Panc1 (cell line): ENCODE results near the gene AKAP13. TPM values are rescaled to one million over a fixed set of nuclear protein-coding genes. Genes with fewer than 3 reads are reported as not detected.

Experiments used
- ATAC-seq: fragments of 200-7000 bp; cut with Tn5 transposase; 2 replicates; pipeline ENCODE4 v1.9.1; 2020; ENCODE audit warnings: mild to moderate bottlenecking, moderate library complexity
- BruUV-seq: library from RNA; stranded (reverse); fragments of 400-500 nt; replicated peaks from 2 replicates; lab custom pipeline; 2021; lab: Mats Ljungman, UMichigan
- CTCF ChIA-PET: fragments of 300-600 bp; sonication (Branson Sonifier 250); formaldehyde crosslinking; loops from one replicate; lab custom pipeline; 2022; ENCODE audit warnings: antibody characterized with exemption; lab: Charles Lee
- POLR2A ChIA-PET: fragments of 300-600 bp; sonication (Branson Sonifier 250); formaldehyde crosslinking; loops from one replicate; lab custom pipeline; 2022; ENCODE audit warnings: antibody characterized with exemption; lab: Charles Lee
- DNase-seq: peaks from one replicate; pipeline ENCODE4 v3.0.0-alpha.2; 2010; ENCODE audit warnings: low read depth, low spot score
- H3K27ac ChIP-seq: 2 replicates; pipeline ENCODE4 v1.5.1; 2011; ENCODE audit warnings: mild to moderate bottlenecking, low read length, inconsistent platforms
- H3K27me3 ChIP-seq: fragments of 200-500 bp; sonication (Bioruptor generic); 2 replicates; pipeline ENCODE4 v1.6.0; 2014; ENCODE audit warnings: low read length, inconsistent platforms; ENCODE audit not compliant: control insufficient read depth, insufficient read depth
- H3K36me3 ChIP-seq: fragments of 200-500 bp; sonication (Bioruptor generic); 2 replicates; pipeline ENCODE4 v1.5.1; 2014; ENCODE audit warnings: inconsistent platforms, mild to moderate bottlenecking, low read length, moderate library complexity; ENCODE audit not compliant: control insufficient read depth, insufficient read depth
- H3K4me1 ChIP-seq: 2 replicates; pipeline ENCODE4 v1.5.1; 2011; ENCODE audit warnings: inconsistent platforms, mild to moderate bottlenecking, low read length, moderate library complexity; ENCODE audit not compliant: control insufficient read depth, insufficient read depth
- H3K4me3 ChIP-seq, 2 experiments: 2 replicates each; pipeline ENCODE4 v1.5.1; 2011 to 2012; ENCODE audit warnings: low read depth in 2 of 2, low read length in 2 of 2, mild to moderate bottlenecking in 2 of 2, inconsistent platforms in 1 of 2, moderate library complexity in 1 of 2
- H3K9me3 ChIP-seq: fragments of 200-500 bp; sonication (Bioruptor generic); 2 replicates; pipeline ENCODE4 v1.5.1; 2014; ENCODE audit warnings: low read depth, mild to moderate bottlenecking, inconsistent platforms, low read length, moderate library complexity; ENCODE audit not compliant: control insufficient read depth, insufficient read depth
- CTCF ChIP-seq: fragments of 450-650 bp; IDR thresholded peaks from 2 replicates; pipeline ENCODE4 v1.5.1; 2017; ENCODE audit warnings: mild to moderate bottlenecking
- POLR2AphosphoS5 ChIP-seq: IDR thresholded peaks from 2 replicates; pipeline ENCODE4 v1.6.1; 2012; ENCODE audit warnings: mild to moderate bottlenecking, low read depth, low read length, moderate library complexity
- REST ChIP-seq, 2 experiments: IDR thresholded peaks; 2 replicates each; pipeline ENCODE4 v1.6.1; 2011 to 2012; ENCODE audit warnings: low read depth in 2 of 2, control low read depth in 1 of 2, low read length in 1 of 2, mild to moderate bottlenecking in 1 of 2, moderate library complexity in 1 of 2; ENCODE audit not compliant: insufficient read depth in 1 of 2
- SIN3A ChIP-seq: IDR thresholded peaks from 2 replicates; pipeline ENCODE4 v1.6.1; 2012; ENCODE audit warnings: low read depth, mild to moderate bottlenecking, low read length, moderate library complexity, borderline replicate concordance; ENCODE audit not compliant: insufficient read depth
- TCF7L2 ChIP-seq: IDR thresholded peaks from 2 replicates; pipeline ENCODE4 v1.6.1; 2011; ENCODE audit warnings: mild to moderate bottlenecking, low read depth, low read length, inconsistent platforms
- in situ Hi-C: cut with HindIII; loops from 2 replicates; pipeline ENCODE4 v1.10.0; 2016; ENCODE audit warnings: low sequenced_read_pairs, low pct_unique_long_range_greater_than_20kb
- intact Hi-C: fragments of 100-400 bp; cut with micrococcal nuclease; formaldehyde crosslinking; loops from one replicate; pipeline ENCODE4 v1.10.0; 2022; ENCODE audit not compliant: unreplicated experiment
- total RNA-seq: library from RNA; stranded (reverse); gene quantifications from one replicate; pipeline ENCODE4 v1.2.1, GENCODE V29; 2021; ENCODE audit not compliant: unreplicated experiment

Gene AKAP13
- total RNA-seq, 1 experiment from 2014 or later, result 94.2 TPM

- in situ Hi-C loops (no loop called here), intact Hi-C loops (no loop called here)
- Histone ChIP-seq H3K4me1 (peaks cover 15% of the 10 kb centered on the region), H3K36me3 (no peaks in the 10 kb centered on the region), H3K27ac (no peak overlapping the region), H3K9me3 (no peaks in the 10 kb centered on the region), H3K27me3 (no peaks in the 10 kb centered on the region), H3K4me3 (no peak overlapping the region)
- TF ChIP-seq REST (IDR thresholded peaks at IDR 0.05; ENCODE audit: insufficient read depth in 1 of 2, low read depth in 2 of 2, low read length in 1 of 2) (no peak), TCF7L2 (no peak), POLR2AphosphoS5 (no peak), CTCF (no peak), SIN3A (no peak)
- no TSS peak for BruUV-seq
- no peak for ATAC-seq
- ChIA-PET CTCF (interaction anchor here (1.1 kb wide), 1 partner anchor 172 kb away, joined by 3 read pairs; no protein-coding TSS in a partner anchor), POLR2A (no interaction called here)
- no peak for DNase-seq
Observed at GRCh38 chr15:85503151-85503799, 122.9 kb downstream of the AKAP13 start.

- Histone ChIP-seq H3K4me1 (peaks cover 6% of the 10 kb centered on the region; the same call in 1 of the 2 replicates), H3K4me3 (no peak overlapping the region), H3K36me3 (no peaks in the 10 kb centered on the region), H3K27ac (no peak overlapping the region), H3K27me3 (no peaks in the 10 kb centered on the region), H3K9me3 (no peaks in the 10 kb centered on the region)
- TSS peak; percentile 8 for BruUV-seq
- ATAC-seq (peak; percentile 78; the same call in 1 of the 2 replicates), DNase-seq (no peak)
- ChIA-PET POLR2A (no interaction called here), CTCF (interaction anchor here (0.6 to 1.2 kb wide), 5 partner anchors 27 to 208 kb away, joined by 3 to 8 read pairs (median 4); no protein-coding TSS in a partner anchor)
- in situ Hi-C loops (no loop called here), intact Hi-C loops (no loop called here)
- no peak for TF ChIP-seq TCF7L2
- TF ChIP-seq CTCF, result peak; percentile 76; the same call in 1 of the 2 replicates
Observed at GRCh38 chr15:85504749-85505676, 124.6 kb downstream of the AKAP13 start.
